ENCODE data around the gene SLCO3A1. TPM values are rescaled to one million over a fixed set of nuclear protein-coding genes. Genes with fewer than 3 reads are reported as not detected.
A peak's percentile ranks its signal among the peaks of the same experiment; 100 is the strongest.

SLCO3A1 gene
- total RNA-seq, 1 experiment from 2014 or later: 9.1 TPM

GRCh38 chr15:91953432-91953831 is 99.9 kb downstream of the SLCO3A1 start:
- DNase-seq (ENCODE audit: low spot score): no peak
- Mint-ChIP-seq H3K27me3 (ENCODE audit: low read depth) (no peaks in the 10 kb centered on the region), H3K27ac (peak overlapping the region; percentile 81), H3K4me1 (peaks cover 40% of the 10 kb centered on the region), H3K4me3 (no peak overlapping the region), H3K36me3 (no peaks in the 10 kb centered on the region), H3K9me3 (no peaks in the 10 kb centered on the region)
- CTCF ChIA-PET: no interaction called here
- POLR2A ChIA-PET: interaction anchor here (0.7 kb wide), 1 partner anchor 64 kb away, joined by 3 read pairs; no protein-coding TSS in a partner anchor
- TF ChIP-seq RELA (CRISPR knock-in tag; IDR thresholded peaks at IDR 0.05; ENCODE audit: borderline replicate concordance) (no peak), IRF2 (CRISPR knock-in tag; IDR thresholded peaks at IDR 0.05; ENCODE audit: borderline replicate concordance, low read depth) (no peak)
- ATAC-seq: no peak

GRCh38 chr15:91954292-91954691 is 100.8 kb downstream of the SLCO3A1 start:
- no peaks in the 10 kb centered on the region for H3K27me3 Mint-ChIP-seq (ENCODE audit: low read depth)
- no peak for DNase-seq (ENCODE audit: low spot score)
- peaks cover 31% of the 10 kb centered on the region for H3K4me1 Mint-ChIP-seq
- H3K9me3 Mint-ChIP-seq: no peaks in the 10 kb centered on the region
- H3K36me3 Mint-ChIP-seq: no peaks in the 10 kb centered on the region
- TF ChIP-seq SOX15 (CRISPR knock-in tag; IDR thresholded peaks at IDR 0.05) (no peak), SMAD3 (CRISPR knock-in tag; IDR thresholded peaks at IDR 0.05; ENCODE audit: borderline replicate concordance) (no peak), TEAD4 (CRISPR knock-in tag; IDR thresholded peaks at IDR 0.05) (no peak), ERG (CRISPR knock-in tag; IDR thresholded peaks at IDR 0.05) (no peak), CTCF (IDR thresholded peaks at IDR 0.05) (no peak), OVOL2 (CRISPR knock-in tag; IDR thresholded peaks at IDR 0.05; ENCODE audit: borderline replicate concordance) (no peak), MXD4 (CRISPR knock-in tag; IDR thresholded peaks at IDR 0.05; ENCODE audit: borderline replicate concordance) (no peak), NFE2L1 (CRISPR knock-in tag; IDR thresholded peaks at IDR 0.05) (no peak), ZNF317 (CRISPR knock-in tag; IDR thresholded peaks at IDR 0.05; ENCODE audit: borderline replicate concordance, low read depth) (no peak), ZNF263 (CRISPR knock-in tag; IDR thresholded peaks at IDR 0.05; ENCODE audit: low read depth) (no peak)
- CTCF ChIA-PET: no interaction called here
- no peak overlapping the region for H3K4me3 Mint-ChIP-seq
- H3K27ac Mint-ChIP-seq: no peak overlapping the region; the same call in 1 of the 2 replicates
- no peak for ATAC-seq
- POLR2A ChIA-PET: no interaction called here

GRCh38 chr15:91956026-91956723 is 102.7 kb downstream of the SLCO3A1 start:
- ChIA-PET POLR2A (no interaction called here), CTCF (interaction anchor here (0.6 to 2.8 kb wide), 3 partner anchors 12 to 409 kb away, joined by 3 to 12 read pairs (median 4); no protein-coding TSS in a partner anchor)
- ATAC-seq: peak; percentile 71
- peaks cover 16% of the 10 kb centered on the region for H3K4me1 Mint-ChIP-seq
- H3K27ac Mint-ChIP-seq: peak overlapping the region; percentile 86
- no peaks in the 10 kb centered on the region for H3K36me3 Mint-ChIP-seq
- DNase-seq (ENCODE audit: low spot score): no peak
- no peak overlapping the region for H3K4me3 Mint-ChIP-seq
- TF ChIP-seq ESRRA (CRISPR knock-in tag; IDR thresholded peaks at IDR 0.05; ENCODE audit: borderline replicate concordance) (no peak), NFATC4 (CRISPR knock-in tag; IDR thresholded peaks at IDR 0.05) (no peak)
- no peaks in the 10 kb centered on the region for H3K9me3 Mint-ChIP-seq
- H3K27me3 Mint-ChIP-seq (ENCODE audit: low read depth): no peaks in the 10 kb centered on the region

GRCh38 chr15:91961357-91961756 is 107.8 kb downstream of the SLCO3A1 start:
- peaks cover 11% of the 10 kb centered on the region for H3K9me3 Mint-ChIP-seq
- H3K4me3 Mint-ChIP-seq: no peak overlapping the region
- ATAC-seq (no peak), DNase-seq (ENCODE audit: low spot score) (no peak)
- H3K27ac Mint-ChIP-seq: no peak overlapping the region
- ChIA-PET POLR2A (no interaction called here), CTCF (no interaction called here)
- peaks cover 4% of the 10 kb centered on the region for H3K36me3 Mint-ChIP-seq
- TF ChIP-seq ZBTB43 (CRISPR knock-in tag; IDR thresholded peaks at IDR 0.05) (no peak), SMAD4 (CRISPR knock-in tag; IDR thresholded peaks at IDR 0.05) (no peak), MLX (CRISPR knock-in tag; IDR thresholded peaks at IDR 0.05) (no peak), ZNF219 (CRISPR knock-in tag; IDR thresholded peaks at IDR 0.05; ENCODE audit: borderline replicate concordance) (no peak), IRF2 (CRISPR knock-in tag; IDR thresholded peaks at IDR 0.05; ENCODE audit: borderline replicate concordance, low read depth) (no peak), E2F5 (CRISPR knock-in tag; IDR thresholded peaks at IDR 0.05) (no peak), ATF1 (CRISPR knock-in tag; IDR thresholded peaks at IDR 0.05) (no peak), ZMAT4 (CRISPR knock-in tag; IDR thresholded peaks at IDR 0.05) (no peak)
- H3K4me1 Mint-ChIP-seq: peaks cover 17% of the 10 kb centered on the region
- H3K27me3 Mint-ChIP-seq (ENCODE audit: low read depth): no peaks in the 10 kb centered on the region
